ENCODE measurements around the gene FBXO11. TPM values are rescaled to one million over a fixed set of nuclear protein-coding genes. Genes with fewer than 3 reads are reported as not detected.
"Not testable (repeated sequence)": the region's sequence is repeated elsewhere in the genome, so short reads cannot be mapped to it uniquely, and the experiment has no call there.

The FBXO11 gene
- total RNA-seq, 4 donors from 2014 or later, result 43.0 to 77.2 (median 51.3) TPM

DNA sequence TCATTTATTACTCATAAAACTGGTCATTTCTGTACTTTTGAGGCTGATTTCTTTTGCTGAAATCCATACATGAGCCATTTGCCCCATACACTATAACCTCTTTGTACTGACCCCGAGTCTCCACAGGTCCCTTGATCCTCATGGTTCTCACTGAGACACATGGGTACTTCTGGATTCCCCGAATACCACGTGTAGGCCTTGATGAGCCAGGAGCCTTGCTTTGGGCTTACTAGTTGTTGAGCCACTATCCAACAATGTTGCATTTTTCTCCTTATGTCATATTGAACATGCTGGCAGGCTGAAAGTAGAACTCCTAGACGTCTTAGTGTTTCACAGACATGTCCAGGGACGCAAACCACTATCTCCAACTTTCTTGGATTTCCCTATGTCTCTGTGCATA, 2.4 kb upstream of the FBXO11 start:
- no peak overlapping the region for H3K27ac ChIP-seq
- H3K36me3 ChIP-seq, result no peaks in the 10 kb centered on the region
- no peak overlapping the region for H3K4me3 ChIP-seq
- TF ChIP-seq, protein P1, sequence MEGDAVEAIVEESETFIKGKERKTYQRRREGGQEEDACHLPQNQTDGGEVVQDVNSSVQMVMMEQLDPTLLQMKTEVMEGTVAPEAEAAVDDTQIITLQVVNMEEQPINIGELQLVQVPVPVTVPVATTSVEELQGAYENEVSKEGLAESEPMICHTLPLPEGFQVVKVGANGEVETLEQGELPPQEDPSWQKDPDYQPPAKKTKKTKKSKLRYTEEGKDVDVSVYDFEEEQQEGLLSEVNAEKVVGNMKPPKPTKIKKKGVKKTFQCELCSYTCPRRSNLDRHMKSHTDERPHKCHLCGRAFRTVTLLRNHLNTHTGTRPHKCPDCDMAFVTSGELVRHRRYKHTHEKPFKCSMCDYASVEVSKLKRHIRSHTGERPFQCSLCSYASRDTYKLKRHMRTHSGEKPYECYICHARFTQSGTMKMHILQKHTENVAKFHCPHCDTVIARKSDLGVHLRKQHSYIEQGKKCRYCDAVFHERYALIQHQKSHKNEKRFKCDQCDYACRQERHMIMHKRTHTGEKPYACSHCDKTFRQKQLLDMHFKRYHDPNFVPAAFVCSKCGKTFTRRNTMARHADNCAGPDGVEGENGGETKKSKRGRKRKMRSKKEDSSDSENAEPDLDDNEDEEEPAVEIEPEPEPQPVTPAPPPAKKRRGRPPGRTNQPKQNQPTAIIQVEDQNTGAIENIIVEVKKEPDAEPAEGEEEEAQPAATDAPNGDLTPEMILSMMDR (IDR thresholded peaks at IDR 0.05), result no peak
- no peaks in the 10 kb centered on the region for H3K9me3 ChIP-seq
- H3K4me1 ChIP-seq, result no peaks in the 10 kb centered on the region
- H3K27me3 ChIP-seq, result no peaks in the 10 kb centered on the region
- DNase-seq, result no peak

- Histone ChIP-seq H3K27me3 (no peaks in the 10 kb centered on the region), H3K27ac (peak overlapping the region; percentile 94 to 99 (median 97)), H3K4me3 (peak overlapping the region; percentile 72 to 96 (median 86)), H3K9me3 (no peaks in the 10 kb centered on the region), H3K36me3 (no peaks in the 10 kb centered on the region), H3K4me1 (peaks cover 0 to 4% (median 0%) of the 10 kb centered on the region in 4 donors)
- TF ChIP-seq, protein P1 (IDR thresholded peaks at IDR 0.05), result peak in 1 of 6 experiments; percentile 22
- TF ChIP-seq POLR2A (IDR thresholded peaks at IDR 0.05), result no peak
- DNase-seq, result peak in 2 of 3 donors; percentile 63 to 66
These were observed 912 bp upstream of the FBXO11 start for GRCh38 chr2:47907039-47907781.

DNA sequence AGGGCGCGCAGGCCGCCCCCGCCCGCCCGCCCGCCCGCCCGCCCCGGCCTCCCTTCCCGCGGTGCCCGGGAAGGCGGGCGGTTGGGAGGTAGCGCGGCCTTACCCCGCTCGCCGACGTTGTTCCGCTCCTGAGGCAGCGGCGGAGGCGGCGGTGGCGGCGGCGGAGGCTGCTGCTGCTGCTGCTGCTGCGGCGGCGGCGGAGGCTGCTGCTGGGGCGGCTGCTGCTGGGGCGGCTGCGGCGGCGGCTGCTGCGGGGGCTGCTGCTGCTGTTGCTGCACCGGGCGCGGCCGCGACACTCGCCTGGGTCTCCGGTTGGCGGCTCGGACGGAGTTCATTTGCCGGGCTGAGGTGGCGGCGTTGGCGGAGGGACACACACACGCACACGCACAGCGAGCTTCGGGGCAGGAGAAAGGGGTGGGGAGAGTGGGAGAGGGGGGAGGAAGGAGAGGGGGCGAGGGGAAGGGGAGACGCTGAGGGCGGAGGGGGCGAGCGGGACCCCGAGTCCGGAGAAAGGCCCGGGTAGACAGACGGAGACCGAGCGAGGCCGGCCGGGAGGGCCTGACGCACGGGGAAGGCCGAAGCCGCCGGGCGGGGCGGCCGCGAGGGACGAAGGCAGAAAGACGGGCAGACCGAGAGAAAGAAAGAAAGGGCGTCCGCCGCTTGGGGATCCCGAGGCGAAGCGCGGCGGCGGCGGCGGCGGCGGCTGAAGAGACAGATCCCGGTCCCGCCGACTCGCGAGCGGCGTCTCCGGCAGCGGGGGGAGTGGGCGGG, 727 bp downstream of the FBXO11 start:
- Histone ChIP-seq H3K9me3 (no peaks in the 10 kb centered on the region), H3K4me1 (peaks cover 0 to 9% (median 0%) of the 10 kb centered on the region in 4 donors), H3K27me3 (no peaks in the 10 kb centered on the region), H3K27ac (peak overlapping the region; percentile 94 to 99 (median 97)), H3K4me3 (peak overlapping the region; percentile 72 to 96 (median 86)), H3K36me3 (no peaks in the 10 kb centered on the region)
- DNase-seq, result peak; percentile 56 to 81 (median 77)
- TF ChIP-seq POLR2A (IDR thresholded peaks at IDR 0.05), result no peak
- TF ChIP-seq, protein P1 (IDR thresholded peaks at IDR 0.05), result no peak

- no peak for DNase-seq
- no peak for TF ChIP-seq POLR2A (IDR thresholded peaks at IDR 0.05)
- TF ChIP-seq, protein P1 (IDR thresholded peaks at IDR 0.05), result no peak
- Histone ChIP-seq H3K27me3 (no peaks in the 10 kb centered on the region), H3K36me3 (no peaks in the 10 kb centered on the region), H3K4me3 (peak overlapping the region; percentile 72 to 96 (median 86)), H3K27ac (peak overlapping the region; percentile 94 to 99 (median 97)), H3K4me1 (peaks cover 0 to 15% (median 0%) of the 10 kb centered on the region in 4 donors), H3K9me3 (no peaks in the 10 kb centered on the region)
These were observed 2.4 kb downstream of the FBXO11 start for GRCh38 chr2:47903781-47904490.

DNA sequence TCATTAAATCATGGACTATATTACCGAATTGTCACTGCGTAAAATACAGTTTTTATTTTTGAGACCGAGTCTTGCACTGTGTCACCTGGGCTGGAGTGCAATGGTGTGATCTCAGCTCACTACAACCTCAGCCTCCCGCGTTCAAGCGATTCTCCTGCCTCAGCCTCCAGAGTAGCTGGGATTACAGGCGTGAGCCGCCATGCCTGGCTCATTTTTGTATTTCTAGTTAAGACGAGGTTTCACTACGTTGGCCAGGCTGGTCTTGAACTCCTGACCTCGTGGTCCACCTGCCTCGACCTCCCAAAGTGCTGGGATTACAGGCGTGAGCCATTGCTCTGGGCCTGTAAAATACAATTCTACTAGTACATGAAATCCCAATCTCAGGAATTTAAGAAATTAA, 4.4 kb downstream of the FBXO11 start:
- H3K27me3 ChIP-seq, H3K27ac ChIP-seq, DNase-seq, H3K9me3 ChIP-seq, H3K4me3 ChIP-seq, H3K36me3 ChIP-seq: not testable (repeated sequence)
- peaks cover 0 to 15% (median 2%) of the 10 kb centered on the region in 4 donors for H3K4me1 ChIP-seq

Measured in Peyer's patch (tissue), 4 donors.